COLO829 (cell line): ENCODE results near the gene TTC27.

Experiments used
- DNase-seq: peaks from one replicate; pipeline ENCODE4 v3.0.0; 2012; ENCODE audit warnings: low spot score

The TTC27 gene

GRCh38 chr2:32755666-32756065, 127.8 kb downstream of the TTC27 start:
- no peak for DNase-seq

- no peak for DNase-seq
Observed at GRCh38 chr2:32756074-32756727, 128.4 kb downstream of the TTC27 start.

DNA sequence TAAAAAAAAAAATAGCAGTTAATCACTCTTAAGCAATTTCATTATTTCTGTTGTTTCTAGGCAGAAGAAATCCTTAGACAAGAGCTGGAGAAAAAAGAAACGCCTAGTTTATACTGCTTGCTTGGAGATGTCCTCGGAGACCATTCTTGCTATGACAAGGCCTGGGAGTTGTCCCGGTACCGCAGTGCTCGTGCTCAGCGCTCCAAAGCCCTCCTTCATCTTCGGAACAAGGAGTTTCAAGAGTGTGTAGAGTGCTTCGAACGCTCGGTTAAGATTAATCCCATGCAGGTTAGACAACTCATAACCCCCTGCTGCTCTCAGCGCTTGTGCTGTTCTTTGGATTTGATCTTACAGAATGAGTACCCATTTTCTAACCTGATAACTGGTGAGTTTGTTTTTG, 130.4 kb downstream of the TTC27 start:
- no peak for DNase-seq

DNA sequence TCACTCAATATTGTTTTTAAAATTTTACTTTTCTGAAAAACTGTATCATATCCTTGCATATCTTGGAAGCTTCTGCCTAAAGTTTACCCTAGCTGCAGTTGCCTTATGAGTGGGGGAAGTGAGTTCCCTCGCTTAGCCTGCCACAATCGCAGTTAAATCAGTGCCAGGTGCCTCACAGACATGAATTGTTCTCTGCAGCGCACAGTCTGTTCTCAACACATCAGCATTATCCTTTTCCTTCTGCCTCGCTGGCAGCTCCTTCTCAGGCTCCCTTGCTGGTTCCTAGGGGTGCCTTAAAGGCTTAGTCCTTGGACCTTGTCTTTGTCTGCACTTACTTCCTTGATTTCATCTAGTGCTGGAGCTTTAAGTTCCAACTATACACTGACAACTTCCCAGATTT, 132.8 kb downstream of the TTC27 start:
- no peak for DNase-seq

- DNase-seq = no peak
Observed at GRCh38 chr2:32768387-32769174, 140.7 kb downstream of the TTC27 start.

DNA sequence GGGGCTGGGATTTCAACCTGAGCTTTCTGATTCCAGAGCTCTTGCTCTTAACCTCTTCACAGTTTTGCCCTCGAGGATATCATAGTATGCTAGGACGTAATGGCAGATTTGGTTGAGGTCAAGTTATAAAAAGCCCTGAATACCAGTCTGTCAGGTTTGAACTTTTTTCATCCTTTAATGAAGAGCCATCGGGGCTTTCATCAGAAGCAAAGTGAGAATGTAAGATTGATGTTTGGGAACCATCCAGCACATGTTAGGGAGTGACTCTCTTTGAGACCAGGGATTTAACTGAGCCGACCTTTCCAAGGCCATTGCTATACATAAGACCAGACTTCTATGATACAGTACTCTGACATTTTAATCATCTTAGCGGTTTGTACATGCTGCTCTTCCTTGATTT, 142.5 kb downstream of the TTC27 start:
- no peak for DNase-seq

- peak; percentile 35 for DNase-seq
Observed at GRCh38 chr2:32772638-32773447, 145.0 kb downstream of the TTC27 start.

DNA sequence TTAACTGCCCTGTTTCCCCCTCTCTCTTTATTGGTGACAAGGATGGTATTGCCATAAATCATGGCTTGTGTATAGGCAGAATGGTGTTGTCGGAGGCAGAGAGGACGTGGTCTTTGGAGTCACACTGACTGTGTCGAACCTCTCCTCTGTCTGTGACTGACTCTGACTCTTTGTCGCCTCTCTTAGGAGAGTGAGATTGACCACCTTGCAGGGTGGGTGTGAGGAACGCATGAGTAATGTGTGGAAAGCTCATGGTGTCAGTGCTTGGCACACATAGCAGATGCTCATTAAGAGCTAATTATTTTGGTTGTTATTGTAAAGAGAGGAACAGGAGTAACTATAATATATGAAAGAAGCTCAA, 145.6 kb downstream of the TTC27 start:
- DNase-seq = no peak

GRCh38 chr2:32775954-32776353, 148.1 kb downstream of the TTC27 start:
- DNase-seq = no peak

GRCh38 chr2:32777714-32778113, 149.9 kb downstream of the TTC27 start:
- no peak for DNase-seq

GRCh38 chr2:32780961-32781360, 153.1 kb downstream of the TTC27 start:
- no peak for DNase-seq

DNA sequence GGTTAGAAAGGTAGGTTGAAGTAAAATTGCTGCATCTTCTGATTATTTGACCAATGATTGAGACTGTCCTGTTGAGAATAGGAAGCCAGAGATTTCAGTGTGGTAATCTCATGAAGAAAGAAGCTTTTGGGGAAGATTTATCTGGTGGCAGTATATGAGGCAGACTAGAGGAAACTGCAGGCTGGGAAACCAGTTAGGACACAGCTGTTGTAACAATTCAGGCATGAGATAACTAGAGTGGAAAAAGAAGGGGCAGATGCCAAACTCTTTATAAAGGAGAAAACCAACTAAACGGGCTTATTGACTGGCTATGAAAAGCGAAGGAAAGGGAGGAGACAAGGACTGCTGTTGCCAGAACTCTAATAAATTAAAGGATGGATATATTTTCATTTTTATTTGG, 155.6 kb downstream of the TTC27 start:
- no peak for DNase-seq

DNA sequence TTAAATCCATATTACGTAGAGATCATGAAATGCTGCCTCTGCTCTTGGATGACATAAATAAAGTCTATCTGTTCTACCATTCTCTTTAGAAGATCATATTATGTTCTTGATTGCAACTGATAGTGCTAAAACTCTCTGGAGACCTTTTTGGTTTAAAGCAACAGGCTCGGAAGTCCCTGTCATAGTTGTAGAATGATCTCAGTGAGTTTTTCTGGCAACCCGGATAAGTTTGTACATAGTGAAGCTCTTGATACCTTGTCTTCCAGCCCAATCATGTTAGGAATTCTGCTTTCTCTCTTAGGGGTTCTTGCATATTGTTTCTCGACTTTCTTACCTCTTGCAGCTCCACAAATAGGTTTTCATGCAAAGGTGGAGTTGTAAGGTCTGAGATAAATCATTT, 156.1 kb downstream of the TTC27 start:
- DNase-seq = no peak

- DNase-seq = no peak
Observed at GRCh38 chr2:32787207-32787606, 159.4 kb downstream of the TTC27 start.

DNA sequence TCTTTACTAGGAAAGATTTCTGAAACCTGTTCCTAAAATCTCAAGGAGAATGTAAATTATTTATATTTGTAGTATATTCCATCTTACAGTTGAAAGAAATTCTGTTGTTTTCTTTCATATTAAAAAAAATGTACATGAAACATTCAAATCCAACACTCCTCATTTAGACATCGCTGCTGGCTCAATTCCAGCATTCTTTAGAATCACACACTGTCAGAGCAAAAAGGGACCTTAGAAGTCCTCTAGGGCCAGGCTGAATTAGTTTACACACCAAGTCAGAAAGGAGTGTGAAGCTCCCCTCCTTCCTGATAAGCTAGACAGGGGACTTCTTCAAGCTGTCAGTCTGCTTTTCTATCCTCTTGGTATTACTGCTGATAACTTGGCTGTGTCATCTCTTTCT, 160.3 kb downstream of the TTC27 start:
- no peak for DNase-seq

GRCh38 chr2:32792416-32792815, 164.6 kb downstream of the TTC27 start:
- no peak for DNase-seq

GRCh38 chr2:32798829-32799228, 171.0 kb downstream of the TTC27 start:
- DNase-seq = no peak

DNA sequence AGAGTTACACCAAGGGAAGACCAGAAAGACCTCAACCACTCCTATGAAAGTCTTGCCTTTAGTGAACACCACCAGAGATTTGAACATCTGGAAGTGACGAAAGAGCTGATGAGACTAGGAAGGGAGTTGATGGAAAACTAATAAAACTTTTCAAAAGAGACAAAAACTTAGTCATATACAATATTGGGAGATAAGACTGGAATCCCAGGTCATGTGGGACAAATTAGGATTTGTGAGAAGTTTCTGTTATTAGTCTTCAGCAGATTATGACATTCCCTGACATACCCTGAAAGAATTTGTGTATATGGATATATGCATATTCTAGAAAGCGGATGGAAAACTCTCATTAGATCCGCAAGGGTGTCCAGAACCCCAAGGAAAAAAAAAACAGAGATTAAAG, 173.9 kb downstream of the TTC27 start:
- no peak for DNase-seq

- no peak for DNase-seq
Observed at GRCh38 chr2:32802877-32803276, 175.0 kb downstream of the TTC27 start.

DNA sequence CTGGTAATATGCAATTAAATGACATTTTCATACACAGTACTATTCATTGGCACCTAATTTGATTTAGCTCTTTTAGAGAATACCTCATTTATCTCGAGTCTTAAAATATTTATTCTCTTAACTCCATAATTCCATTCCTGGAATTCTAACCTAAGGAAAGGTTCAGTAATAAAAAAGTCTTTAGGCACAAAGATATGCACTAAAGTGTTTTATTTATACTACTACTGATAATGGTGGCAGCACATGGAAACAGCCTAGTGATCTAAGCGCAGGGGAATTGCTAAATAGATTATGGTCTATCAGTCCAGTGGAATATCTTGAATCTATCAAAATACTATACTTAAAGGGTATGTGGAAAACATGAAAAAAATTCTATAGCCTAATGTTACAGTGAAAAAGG, 176.4 kb downstream of the TTC27 start:
- no peak for DNase-seq

DNA sequence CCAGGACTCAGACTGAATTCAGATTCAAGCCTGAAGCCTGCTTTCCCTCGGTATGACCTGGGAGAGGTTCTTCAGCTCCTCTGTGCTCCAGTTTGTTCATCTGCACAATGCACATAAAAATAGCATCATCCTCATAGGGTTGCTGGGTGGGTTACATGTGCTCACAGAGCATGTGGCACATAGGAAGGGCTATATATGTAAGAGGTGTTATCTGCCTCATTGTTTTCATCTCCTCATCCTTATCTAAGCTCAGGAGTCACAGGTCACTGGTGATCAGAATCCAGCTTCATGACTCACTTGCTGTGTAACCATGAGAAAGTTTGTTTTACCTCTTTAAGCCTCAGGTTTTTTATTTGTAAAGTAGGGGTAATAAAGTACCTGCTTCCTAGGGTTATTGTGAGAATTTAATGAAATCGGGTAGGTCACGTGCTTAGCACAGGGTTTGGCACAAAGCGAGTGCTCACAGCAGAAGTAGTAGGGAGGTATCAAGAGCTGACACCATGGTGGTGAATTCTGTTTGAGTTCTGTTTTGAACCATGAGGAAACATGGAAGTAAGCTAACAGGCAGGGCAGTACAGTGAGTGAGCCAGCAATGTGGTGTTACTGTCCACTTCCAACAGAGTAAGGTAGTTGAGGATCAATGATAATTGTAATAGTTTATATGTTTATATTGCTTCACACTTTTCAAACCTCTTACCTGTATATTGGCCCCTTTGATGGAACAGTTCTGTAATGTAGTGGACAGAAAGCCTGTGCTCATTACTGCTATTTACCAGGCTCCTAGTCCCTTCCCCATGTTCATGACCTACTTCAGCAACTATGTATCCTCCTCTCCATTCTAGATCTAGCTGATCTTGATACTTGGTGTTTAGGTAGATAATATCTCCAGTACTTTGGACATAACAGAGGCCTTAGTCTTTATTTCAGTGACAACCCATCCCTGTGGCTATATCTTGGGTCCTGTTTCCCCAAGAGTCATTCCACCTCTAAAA, 177.6 kb downstream of the TTC27 start:
- no peak for DNase-seq

GRCh38 chr2:32806857-32807256, 179.0 kb downstream of the TTC27 start:
- DNase-seq = no peak
